ENCODE measurements around the gene COPS6.

Gene COPS6

DNA sequence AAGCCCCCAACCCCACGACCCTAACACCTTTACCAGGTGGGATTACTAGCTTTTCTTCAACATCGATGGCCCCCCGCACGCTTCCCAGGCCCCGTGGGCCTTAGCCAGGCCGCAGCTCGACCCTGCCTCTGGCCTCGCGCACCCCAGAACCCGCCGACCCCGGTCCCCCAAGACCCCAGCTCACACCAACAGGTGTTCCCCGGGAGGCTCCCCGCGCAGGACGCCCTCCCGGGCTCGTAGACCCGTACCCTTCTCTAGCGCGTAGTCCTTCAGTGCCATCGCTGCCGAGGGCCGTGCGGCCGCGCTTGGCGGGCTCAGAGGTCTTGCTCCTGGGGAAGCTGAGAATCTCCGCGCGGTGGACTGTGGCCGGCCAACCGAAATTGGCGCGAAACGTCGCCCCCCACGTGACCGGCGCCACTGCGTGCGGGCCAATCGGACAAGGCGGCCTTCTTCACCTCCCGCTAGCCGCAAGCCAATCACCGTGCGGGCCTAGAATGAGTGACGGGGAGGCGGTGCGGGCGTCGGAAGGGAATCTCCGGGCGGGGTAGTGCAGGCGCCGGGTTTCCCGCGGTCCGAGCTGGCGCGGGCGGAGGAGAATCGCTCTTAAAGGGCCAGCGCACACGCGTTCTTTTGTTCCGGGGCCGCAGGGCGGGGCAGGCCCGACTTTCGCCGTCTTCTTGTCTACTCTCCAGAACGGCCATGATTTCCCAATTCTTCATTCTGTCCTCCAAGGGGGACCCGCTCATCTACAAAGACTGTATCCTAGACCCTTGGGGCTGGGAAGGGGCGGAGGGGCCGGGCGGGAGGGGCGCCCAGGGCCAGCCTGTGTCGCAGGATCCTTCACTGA is 12.5 kb downstream of the COPS6 start, which contains the start of the genes AP4M1 and MCM7:
Gene AP4M1 (plus strand): TSS at position 628 of the 847 bp plus-strand sequence. CDS start 72 bp downstream, at position 700.
Gene MCM7 (minus strand): TSS at position 382 of the 847 bp plus-strand sequence. CDS start 103 bp downstream, at position 279.
- no peak for TF ChIP-seq YY1 (IDR thresholded peaks at IDR 0.05; ENCODE audit: low read depth)
- no peak for TF ChIP-seq ZBTB7A (IDR thresholded peaks at IDR 0.05; ENCODE audit: low read depth)
- peak; percentile 68; the same call in 1 of the 2 replicates for TF ChIP-seq TAF1 (IDR thresholded peaks at IDR 0.05; ENCODE audit: low read depth)
- no peak for TF ChIP-seq EGR1 (IDR thresholded peaks at IDR 0.05)
- TF ChIP-seq, protein P1, sequence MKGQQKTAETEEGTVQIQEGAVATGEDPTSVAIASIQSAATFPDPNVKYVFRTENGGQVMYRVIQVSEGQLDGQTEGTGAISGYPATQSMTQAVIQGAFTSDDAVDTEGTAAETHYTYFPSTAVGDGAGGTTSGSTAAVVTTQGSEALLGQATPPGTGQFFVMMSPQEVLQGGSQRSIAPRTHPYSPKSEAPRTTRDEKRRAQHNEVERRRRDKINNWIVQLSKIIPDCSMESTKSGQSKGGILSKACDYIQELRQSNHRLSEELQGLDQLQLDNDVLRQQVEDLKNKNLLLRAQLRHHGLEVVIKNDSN (IDR thresholded peaks at IDR 0.05) = peak; percentile 99
- TF ChIP-seq RAD21 (IDR thresholded peaks at IDR 0.05; ENCODE audit: low read depth) = no peak
- TF ChIP-seq, protein P2, sequence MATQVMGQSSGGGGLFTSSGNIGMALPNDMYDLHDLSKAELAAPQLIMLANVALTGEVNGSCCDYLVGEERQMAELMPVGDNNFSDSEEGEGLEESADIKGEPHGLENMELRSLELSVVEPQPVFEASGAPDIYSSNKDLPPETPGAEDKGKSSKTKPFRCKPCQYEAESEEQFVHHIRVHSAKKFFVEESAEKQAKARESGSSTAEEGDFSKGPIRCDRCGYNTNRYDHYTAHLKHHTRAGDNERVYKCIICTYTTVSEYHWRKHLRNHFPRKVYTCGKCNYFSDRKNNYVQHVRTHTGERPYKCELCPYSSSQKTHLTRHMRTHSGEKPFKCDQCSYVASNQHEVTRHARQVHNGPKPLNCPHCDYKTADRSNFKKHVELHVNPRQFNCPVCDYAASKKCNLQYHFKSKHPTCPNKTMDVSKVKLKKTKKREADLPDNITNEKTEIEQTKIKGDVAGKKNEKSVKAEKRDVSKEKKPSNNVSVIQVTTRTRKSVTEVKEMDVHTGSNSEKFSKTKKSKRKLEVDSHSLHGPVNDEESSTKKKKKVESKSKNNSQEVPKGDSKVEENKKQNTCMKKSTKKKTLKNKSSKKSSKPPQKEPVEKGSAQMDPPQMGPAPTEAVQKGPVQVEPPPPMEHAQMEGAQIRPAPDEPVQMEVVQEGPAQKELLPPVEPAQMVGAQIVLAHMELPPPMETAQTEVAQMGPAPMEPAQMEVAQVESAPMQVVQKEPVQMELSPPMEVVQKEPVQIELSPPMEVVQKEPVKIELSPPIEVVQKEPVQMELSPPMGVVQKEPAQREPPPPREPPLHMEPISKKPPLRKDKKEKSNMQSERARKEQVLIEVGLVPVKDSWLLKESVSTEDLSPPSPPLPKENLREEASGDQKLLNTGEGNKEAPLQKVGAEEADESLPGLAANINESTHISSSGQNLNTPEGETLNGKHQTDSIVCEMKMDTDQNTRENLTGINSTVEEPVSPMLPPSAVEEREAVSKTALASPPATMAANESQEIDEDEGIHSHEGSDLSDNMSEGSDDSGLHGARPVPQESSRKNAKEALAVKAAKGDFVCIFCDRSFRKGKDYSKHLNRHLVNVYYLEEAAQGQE (IDR thresholded peaks at IDR 0.05; ENCODE audit: low read depth) = no peak
- TF ChIP-seq CREB1 (IDR thresholded peaks at IDR 0.05; ENCODE audit: low read depth) = peak; percentile 27; the same call in 1 of the 2 replicates
- TF ChIP-seq, protein P3, sequence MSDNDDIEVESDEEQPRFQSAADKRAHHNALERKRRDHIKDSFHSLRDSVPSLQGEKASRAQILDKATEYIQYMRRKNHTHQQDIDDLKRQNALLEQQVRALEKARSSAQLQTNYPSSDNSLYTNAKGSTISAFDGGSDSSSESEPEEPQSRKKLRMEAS (IDR thresholded peaks at IDR 0.05) = peak; percentile 83
- TF ChIP-seq FOXM1 (IDR thresholded peaks at IDR 0.05; ENCODE audit: borderline replicate concordance, low read depth) = 0 out of 2 replicates have a peak, but pooled peaks have one; percentile 29
- no peak for TF ChIP-seq NFIC (IDR thresholded peaks at IDR 0.05)
- peak; percentile 16; the same call in 1 of the 2 replicates for TF ChIP-seq CEBPB (IDR thresholded peaks at IDR 0.05)
- TF ChIP-seq TCF12 (IDR thresholded peaks at IDR 0.05; ENCODE audit: low read depth) = no peak

GRCh38 chr7:100102950-100103840 is 14.4 kb downstream of the COPS6 start:
- TF ChIP-seq TEAD4 (IDR thresholded peaks at IDR 0.05) = no peak
- no peak for TF ChIP-seq CREB1 (IDR thresholded peaks at IDR 0.05; ENCODE audit: low read depth)
- TF ChIP-seq NFIC (IDR thresholded peaks at IDR 0.05) = no peak
- TF ChIP-seq FOXM1 (IDR thresholded peaks at IDR 0.05; ENCODE audit: borderline replicate concordance, low read depth) = no peak
- TF ChIP-seq, protein P2 (IDR thresholded peaks at IDR 0.05; ENCODE audit: low read depth) = no peak
- no peak for TF ChIP-seq TAF1 (IDR thresholded peaks at IDR 0.05; ENCODE audit: low read depth)
- TF ChIP-seq, protein P3 (IDR thresholded peaks at IDR 0.05) = no peak

DNA sequence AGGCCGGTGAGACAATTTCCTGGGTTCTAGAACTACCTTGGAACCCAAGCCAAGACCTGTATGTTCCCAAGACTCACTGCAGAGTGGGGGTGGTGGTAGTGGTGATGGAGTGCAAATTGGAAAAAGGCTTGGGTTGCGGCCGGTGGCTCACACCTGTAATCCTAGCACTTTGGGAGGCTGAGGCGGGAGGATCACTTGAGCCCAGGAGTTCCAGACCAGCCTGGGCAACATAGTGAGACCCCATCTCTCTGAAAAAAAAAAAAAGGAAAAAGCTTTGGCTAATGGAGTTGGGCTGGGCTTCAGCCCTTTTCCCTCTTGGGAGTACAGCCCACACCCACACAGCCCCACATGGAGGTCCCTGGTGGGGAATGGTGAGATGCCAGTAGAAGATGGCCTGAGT is 16.8 kb downstream of the COPS6 start:
- TF ChIP-seq, protein P3 (IDR thresholded peaks at IDR 0.05) = no peak
- TF ChIP-seq EP300 (IDR thresholded peaks at IDR 0.05; ENCODE audit: borderline replicate concordance) (no peak), CREB1 (IDR thresholded peaks at IDR 0.05; ENCODE audit: low read depth) (no peak), TAF1 (IDR thresholded peaks at IDR 0.05; ENCODE audit: low read depth) (no peak), ZBTB7A (IDR thresholded peaks at IDR 0.05; ENCODE audit: low read depth) (no peak), EGR1 (IDR thresholded peaks at IDR 0.05) (no peak), FOXM1 (IDR thresholded peaks at IDR 0.05; ENCODE audit: borderline replicate concordance, low read depth) (no peak), YY1 (IDR thresholded peaks at IDR 0.05; ENCODE audit: low read depth) (no peak), RAD21 (IDR thresholded peaks at IDR 0.05; ENCODE audit: low read depth) (no peak), TEAD4 (IDR thresholded peaks at IDR 0.05) (no peak)
- TF ChIP-seq, protein P1 (IDR thresholded peaks at IDR 0.05) = no peak
- TF ChIP-seq, protein P2 (IDR thresholded peaks at IDR 0.05; ENCODE audit: low read depth) = no peak

Measured in Ishikawa (cell line).